ENCODE data around the gene COLEC12. TPM values are rescaled to one million over a fixed set of nuclear protein-coding genes. Genes with fewer than 3 reads are reported as not detected.

Gene COLEC12
- total RNA-seq, 5 donors from 2014 or later (not counting 1 experiment from before 2014, with no cell fraction given) = 0.07 to 0.32 TPM; not detected in 3

GRCh38 chr18:332007-332406 is 168.5 kb downstream of the COLEC12 start:
- H3K4me3 Mint-ChIP-seq = no peak overlapping the region

DNA sequence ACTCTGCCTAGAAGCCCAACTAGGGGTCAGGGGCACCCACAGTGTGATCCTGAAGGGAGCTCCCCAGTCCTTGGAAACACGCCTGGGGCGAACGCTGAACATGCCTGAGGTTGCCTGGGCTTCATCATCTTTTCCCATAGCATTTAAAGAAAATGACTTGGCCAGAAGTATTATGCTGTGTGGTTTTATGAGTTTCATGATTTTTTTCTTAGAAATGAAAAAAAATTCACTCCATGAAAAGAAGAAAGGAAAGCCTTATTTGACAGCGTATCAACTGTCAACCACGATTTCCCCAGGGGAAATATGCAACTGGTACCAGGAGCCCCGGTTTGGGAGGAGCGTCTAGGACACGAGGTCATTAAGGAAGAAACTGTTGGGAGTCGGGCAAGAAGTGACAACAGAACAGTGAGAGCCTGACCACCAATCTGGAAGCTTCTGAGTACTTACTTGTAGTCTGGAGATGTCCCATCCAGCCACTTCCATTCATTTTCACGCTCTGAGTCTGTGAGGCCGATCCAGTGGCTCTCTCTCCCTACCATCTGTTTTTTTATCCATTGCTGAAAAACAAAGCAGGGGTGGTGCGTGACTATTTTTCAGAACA is 169.2 kb downstream of the COLEC12 start:
- H3K27ac Mint-ChIP-seq = no peak overlapping the region
- no peaks in the 10 kb centered on the region for H3K4me1 Mint-ChIP-seq
- H3K36me3 Mint-ChIP-seq = no peaks in the 10 kb centered on the region
- no CpG with 5 or more reads among the region's 12 CpGs for WGBS (ENCODE audit: insufficient coverage)
- Histone ChIP-seq H3K36me3 (ENCODE audit: control insufficient read depth in 2 of 2, extremely low read depth in 1 of 2, insufficient read depth in 1 of 2, low read length in 1 of 2) (no peaks in the 10 kb centered on the region), H3K9me3 (no peaks in the 10 kb centered on the region), H3K27ac (ENCODE audit: low read length) (no peak overlapping the region), H3K27me3 (replicated peaks in 1 of 2; ENCODE audit: control insufficient read depth in 2 of 2, extremely low read depth in 1 of 2, insufficient read depth in 2 of 2, low read length in 1 of 2) (peaks cover 0 to 13% of the 10 kb centered on the region in 2 experiments), H3K4me3 (ENCODE audit: control insufficient read depth in 1 of 2, extremely low read depth in 1 of 2, low read length in 1 of 2) (no peak overlapping the region), H3K4me1 (ENCODE audit: control insufficient read depth in 1 of 2, extremely low read depth in 1 of 2, insufficient read depth in 2 of 2, low read length in 2 of 2) (no peaks in the 10 kb centered on the region)
- ChIA-PET CTCF (no interaction called here), POLR2A (no interaction called here)
- no peaks in the 10 kb centered on the region for H3K9me3 Mint-ChIP-seq
- peaks cover 7 to 12% of the 10 kb centered on the region in 2 donors for H3K27me3 Mint-ChIP-seq
- ATAC-seq (replicated peaks in 1 of 4) (no peak), DNase-seq (no peak)
- no peak overlapping the region for H3K4me3 Mint-ChIP-seq

More at GRCh38 chr18:332007-332406, 168.5 kb downstream of the COLEC12 start:
- Mint-ChIP-seq H3K9me3 (no peaks in the 10 kb centered on the region), H3K27ac (no peak overlapping the region), H3K27me3 (peaks cover 7 to 12% of the 10 kb centered on the region in 2 donors), H3K4me1 (no peaks in the 10 kb centered on the region), H3K36me3 (no peaks in the 10 kb centered on the region)
- CTCF ChIA-PET = no interaction called here
- 33% methylated on average over 3 of the region's 4 CpGs for WGBS (ENCODE audit: insufficient coverage)
- Histone ChIP-seq H3K27ac (ENCODE audit: low read length) (no peak overlapping the region), H3K36me3 (ENCODE audit: control insufficient read depth in 2 of 2, extremely low read depth in 1 of 2, insufficient read depth in 1 of 2, low read length in 1 of 2) (no peaks in the 10 kb centered on the region), H3K4me3 (ENCODE audit: control insufficient read depth in 1 of 2, extremely low read depth in 1 of 2, low read length in 1 of 2) (no peak overlapping the region), H3K9me3 (no peaks in the 10 kb centered on the region), H3K27me3 (replicated peaks in 1 of 2; ENCODE audit: control insufficient read depth in 2 of 2, extremely low read depth in 1 of 2, insufficient read depth in 2 of 2, low read length in 1 of 2) (peaks cover 0 to 13% of the 10 kb centered on the region in 2 experiments), H3K4me1 (ENCODE audit: control insufficient read depth in 1 of 2, extremely low read depth in 1 of 2, insufficient read depth in 2 of 2, low read length in 2 of 2) (no peaks in the 10 kb centered on the region)
- no peak for DNase-seq
- ATAC-seq (replicated peaks in 1 of 4) = no peak
- POLR2A ChIA-PET = no interaction called here

- WGBS (ENCODE audit: insufficient coverage) = 17% methylated on average over 1 of the region's 4 CpGs
These were observed 171.6 kb downstream of the COLEC12 start for GRCh38 chr18:328928-329327.

GRCh38 chr18:326846-327245 is 173.7 kb downstream of the COLEC12 start:
- H3K27ac Mint-ChIP-seq = no peak overlapping the region
- no peaks in the 10 kb centered on the region for H3K4me1 ChIP-seq (ENCODE audit: control insufficient read depth in 1 of 2, extremely low read depth in 1 of 2, insufficient read depth in 2 of 2, low read length in 2 of 2)
- H3K9me3 ChIP-seq = no peaks in the 10 kb centered on the region
- H3K36me3 Mint-ChIP-seq = no peaks in the 10 kb centered on the region
- WGBS (ENCODE audit: insufficient coverage) = 38% methylated on average over 1 of the region's 1 CpG
- ChIA-PET POLR2A (no interaction called here), CTCF (no interaction called here)
- no peaks in the 10 kb centered on the region for H3K36me3 ChIP-seq (ENCODE audit: control insufficient read depth in 2 of 2, extremely low read depth in 1 of 2, insufficient read depth in 1 of 2, low read length in 1 of 2)
- DNase-seq (no peak), ATAC-seq (replicated peaks in 1 of 4) (no peak)
- no peaks in the 10 kb centered on the region for H3K9me3 Mint-ChIP-seq
- peaks cover 3 to 13% of the 10 kb centered on the region in 2 donors for H3K27me3 Mint-ChIP-seq
- H3K4me3 ChIP-seq (ENCODE audit: control insufficient read depth in 1 of 2, extremely low read depth in 1 of 2, low read length in 1 of 2) = no peak overlapping the region
- peaks cover 0 to 9% (median 6%) of the 10 kb centered on the region in 3 donors for H3K4me1 Mint-ChIP-seq
- no peak overlapping the region for H3K27ac ChIP-seq (ENCODE audit: low read length)
- H3K27me3 ChIP-seq (replicated peaks in 1 of 2; ENCODE audit: control insufficient read depth in 2 of 2, extremely low read depth in 1 of 2, insufficient read depth in 2 of 2, low read length in 1 of 2) = peaks cover 0 to 17% of the 10 kb centered on the region in 2 experiments
- H3K4me3 Mint-ChIP-seq = no peak overlapping the region

More at GRCh38 chr18:328928-329327, 171.6 kb downstream of the COLEC12 start:
- no peak overlapping the region for H3K27ac Mint-ChIP-seq
- CTCF ChIA-PET = no interaction called here
- H3K4me3 ChIP-seq (ENCODE audit: control insufficient read depth in 1 of 2, extremely low read depth in 1 of 2, low read length in 1 of 2) = no peak overlapping the region
- ATAC-seq (replicated peaks in 1 of 4) (no peak), DNase-seq (no peak)
- no peak overlapping the region for H3K4me3 Mint-ChIP-seq
- H3K9me3 ChIP-seq = no peaks in the 10 kb centered on the region
- no peaks in the 10 kb centered on the region for H3K36me3 Mint-ChIP-seq
- no peaks in the 10 kb centered on the region for H3K9me3 Mint-ChIP-seq
- no peaks in the 10 kb centered on the region for H3K36me3 ChIP-seq (ENCODE audit: control insufficient read depth in 2 of 2, extremely low read depth in 1 of 2, insufficient read depth in 1 of 2, low read length in 1 of 2)
- no peaks in the 10 kb centered on the region for H3K4me1 Mint-ChIP-seq
- H3K27me3 ChIP-seq (replicated peaks in 1 of 2; ENCODE audit: control insufficient read depth in 2 of 2, extremely low read depth in 1 of 2, insufficient read depth in 2 of 2, low read length in 1 of 2) = peaks cover 0 to 17% of the 10 kb centered on the region in 2 experiments
- peaks cover 4 to 10% of the 10 kb centered on the region in 2 donors for H3K27me3 Mint-ChIP-seq
- H3K27ac ChIP-seq (ENCODE audit: low read length) = no peak overlapping the region
- no peaks in the 10 kb centered on the region for H3K4me1 ChIP-seq (ENCODE audit: control insufficient read depth in 1 of 2, extremely low read depth in 1 of 2, insufficient read depth in 2 of 2, low read length in 2 of 2)
- POLR2A ChIA-PET = no interaction called here

DNA sequence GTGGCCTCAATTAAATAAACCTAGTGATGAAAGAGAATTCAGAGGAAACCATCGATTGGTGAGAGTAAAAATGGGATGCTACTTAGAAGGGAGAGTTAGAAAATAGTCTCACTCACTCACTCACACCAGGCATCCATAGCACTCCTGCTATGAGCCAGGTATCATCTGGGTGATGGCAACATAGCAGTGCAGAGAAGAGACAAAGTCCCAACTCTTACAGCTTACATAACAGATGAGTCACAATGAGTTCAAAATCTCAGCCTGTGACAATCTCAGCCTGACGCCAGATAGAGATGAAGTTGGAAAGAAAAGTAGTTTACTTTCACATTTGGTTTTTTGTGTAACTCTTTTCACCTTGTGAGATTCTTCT is 177.3 kb downstream of the COLEC12 start:
- DNase-seq (no peak), ATAC-seq (replicated peaks in 1 of 4) (no peak)
- Histone ChIP-seq H3K9me3 (no peaks in the 10 kb centered on the region), H3K4me3 (ENCODE audit: control insufficient read depth in 1 of 2, extremely low read depth in 1 of 2, low read length in 1 of 2) (no peak overlapping the region), H3K27ac (ENCODE audit: low read length) (no peak overlapping the region), H3K4me1 (ENCODE audit: control insufficient read depth in 1 of 2, extremely low read depth in 1 of 2, insufficient read depth in 2 of 2, low read length in 2 of 2) (no peaks in the 10 kb centered on the region), H3K27me3 (replicated peaks in 1 of 2; ENCODE audit: control insufficient read depth in 2 of 2, extremely low read depth in 1 of 2, insufficient read depth in 2 of 2, low read length in 1 of 2) (peaks cover 0 to 10% of the 10 kb centered on the region in 2 experiments), H3K36me3 (ENCODE audit: control insufficient read depth in 2 of 2, extremely low read depth in 1 of 2, insufficient read depth in 1 of 2, low read length in 1 of 2) (no peaks in the 10 kb centered on the region)
- WGBS (ENCODE audit: insufficient coverage) = no CpG with 5 or more reads among the region's 2 CpGs
- ChIA-PET CTCF (no interaction called here), POLR2A (no interaction called here)
- H3K4me1 Mint-ChIP-seq = peaks cover 0 to 9% (median 6%) of the 10 kb centered on the region in 3 donors
- no peaks in the 10 kb centered on the region for H3K9me3 Mint-ChIP-seq
- H3K36me3 Mint-ChIP-seq = no peaks in the 10 kb centered on the region
- H3K4me3 Mint-ChIP-seq = no peak overlapping the region
- peaks cover 6 to 18% of the 10 kb centered on the region in 2 donors for H3K27me3 Mint-ChIP-seq
- no peak overlapping the region for H3K27ac Mint-ChIP-seq

DNA sequence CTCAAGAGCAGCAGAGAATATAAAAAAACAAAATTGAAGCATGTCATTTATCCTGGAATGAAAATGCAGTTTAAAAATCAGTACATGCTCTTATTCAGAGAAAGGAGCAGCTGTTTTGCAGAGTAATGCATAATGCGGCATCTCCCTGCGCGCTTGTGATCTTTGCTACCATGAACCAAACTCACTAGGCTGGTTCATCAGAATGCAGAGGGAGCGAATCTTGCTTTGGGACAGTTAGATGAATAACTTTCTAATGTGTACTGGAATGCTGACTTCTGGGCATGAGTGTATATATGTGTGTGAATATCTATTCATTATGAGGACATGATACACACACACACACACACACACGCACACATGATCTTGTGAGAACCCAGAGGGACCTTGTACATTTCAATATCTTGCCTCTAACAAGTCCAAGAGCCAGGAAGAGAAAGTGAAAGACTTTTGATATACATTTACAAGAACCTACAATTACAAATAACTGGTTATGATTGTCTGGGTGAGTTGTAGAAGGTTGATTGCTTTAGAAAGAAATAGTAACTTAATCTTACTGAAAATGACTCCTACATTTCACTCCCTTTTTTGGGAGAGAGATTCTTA is 178.5 kb downstream of the COLEC12 start:
- peaks cover 6 to 18% of the 10 kb centered on the region in 2 donors for H3K27me3 Mint-ChIP-seq
- no peaks in the 10 kb centered on the region for H3K9me3 Mint-ChIP-seq
- peaks cover 0 to 9% (median 6%) of the 10 kb centered on the region in 3 donors for H3K4me1 Mint-ChIP-seq
- H3K27ac ChIP-seq (ENCODE audit: low read length) = no peak overlapping the region
- H3K27me3 ChIP-seq (replicated peaks in 1 of 2; ENCODE audit: control insufficient read depth in 2 of 2, extremely low read depth in 1 of 2, insufficient read depth in 2 of 2, low read length in 1 of 2) = peaks cover 0 to 10% of the 10 kb centered on the region in 2 experiments
- no peaks in the 10 kb centered on the region for H3K36me3 ChIP-seq (ENCODE audit: control insufficient read depth in 2 of 2, extremely low read depth in 1 of 2, insufficient read depth in 1 of 2, low read length in 1 of 2)
- DNase-seq = no peak
- ChIA-PET POLR2A (no interaction called here), CTCF (no interaction called here)
- no peaks in the 10 kb centered on the region for H3K4me1 ChIP-seq (ENCODE audit: control insufficient read depth in 1 of 2, extremely low read depth in 1 of 2, insufficient read depth in 2 of 2, low read length in 2 of 2)
- no peaks in the 10 kb centered on the region for H3K36me3 Mint-ChIP-seq
- no peak overlapping the region for H3K4me3 Mint-ChIP-seq
- H3K9me3 ChIP-seq = no peaks in the 10 kb centered on the region
- 100% methylated on average over 3 of the region's 5 CpGs for WGBS (ENCODE audit: insufficient coverage)
- no peak overlapping the region for H3K4me3 ChIP-seq (ENCODE audit: control insufficient read depth in 1 of 2, extremely low read depth in 1 of 2, low read length in 1 of 2)
- H3K27ac Mint-ChIP-seq = no peak overlapping the region
- no peak for ATAC-seq (replicated peaks in 1 of 4)
